ENCODE data around the gene HMHB1.

The HMHB1 gene

DNA sequence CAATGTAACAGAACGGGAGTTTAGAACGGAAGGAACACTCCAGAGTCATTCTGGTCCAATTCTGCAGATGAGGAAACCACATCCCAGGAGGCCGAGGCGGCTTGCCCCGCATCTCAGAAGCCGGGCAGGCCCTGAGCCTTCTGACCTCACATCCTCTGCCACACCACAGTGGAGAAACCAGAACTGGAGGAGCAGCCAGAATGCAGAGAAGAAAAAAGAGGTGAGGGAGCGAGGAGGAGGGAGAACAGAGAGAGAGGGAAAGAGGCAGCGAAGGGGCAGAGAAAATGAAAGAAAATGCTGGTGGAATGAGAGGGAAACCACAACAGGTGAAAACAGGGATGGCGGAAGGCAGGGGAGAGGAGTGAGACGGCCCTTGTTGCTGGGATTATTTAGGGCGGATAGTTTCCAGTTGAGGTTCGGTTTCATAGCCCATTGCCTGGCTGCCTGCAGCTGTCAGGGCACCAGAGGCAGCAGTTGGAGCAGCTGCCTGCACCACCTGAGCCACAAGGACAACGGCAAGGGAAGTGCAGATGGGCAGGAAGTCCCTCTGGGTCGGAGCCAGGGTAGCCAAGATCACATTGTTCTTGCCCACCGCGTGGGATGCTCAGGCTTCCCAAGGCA is at the start of gene HMHB1:
HMHB1 (plus strand) TSS at position 77 of the 621 bp plus-strand sequence.
- no peak for FAIRE-seq

DNA sequence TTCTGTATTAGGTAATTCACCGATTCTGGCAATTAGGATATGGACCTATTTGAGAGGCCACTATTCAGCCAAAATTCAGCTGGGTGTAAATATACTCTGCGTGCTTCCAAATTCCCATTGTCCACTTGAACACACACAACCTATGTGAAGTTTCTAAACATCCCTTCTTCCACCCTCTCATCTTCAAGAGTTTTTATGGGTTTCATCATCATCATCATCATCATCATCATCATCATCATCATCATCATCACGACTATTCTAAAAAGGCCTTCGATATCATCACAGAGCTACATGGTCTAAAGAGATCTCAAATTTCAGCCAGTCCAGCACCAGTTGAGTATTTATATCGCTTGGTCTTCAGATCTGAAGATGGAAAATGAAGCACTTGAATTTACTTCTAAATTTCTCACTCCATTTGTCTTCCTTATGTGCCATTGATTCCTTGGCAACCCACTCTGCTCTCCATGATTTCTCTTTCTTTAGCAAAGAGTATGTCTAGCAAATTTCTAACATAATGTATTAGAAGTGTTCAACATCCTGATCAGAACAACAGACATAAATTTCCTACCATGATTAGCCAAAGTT is 49.2 kb upstream of the HMHB1 start:
- no peak for FAIRE-seq

- no peak for FAIRE-seq
These were observed 44.8 kb upstream of the HMHB1 start for GRCh38 chr5:143767162-143767561.

DNA sequence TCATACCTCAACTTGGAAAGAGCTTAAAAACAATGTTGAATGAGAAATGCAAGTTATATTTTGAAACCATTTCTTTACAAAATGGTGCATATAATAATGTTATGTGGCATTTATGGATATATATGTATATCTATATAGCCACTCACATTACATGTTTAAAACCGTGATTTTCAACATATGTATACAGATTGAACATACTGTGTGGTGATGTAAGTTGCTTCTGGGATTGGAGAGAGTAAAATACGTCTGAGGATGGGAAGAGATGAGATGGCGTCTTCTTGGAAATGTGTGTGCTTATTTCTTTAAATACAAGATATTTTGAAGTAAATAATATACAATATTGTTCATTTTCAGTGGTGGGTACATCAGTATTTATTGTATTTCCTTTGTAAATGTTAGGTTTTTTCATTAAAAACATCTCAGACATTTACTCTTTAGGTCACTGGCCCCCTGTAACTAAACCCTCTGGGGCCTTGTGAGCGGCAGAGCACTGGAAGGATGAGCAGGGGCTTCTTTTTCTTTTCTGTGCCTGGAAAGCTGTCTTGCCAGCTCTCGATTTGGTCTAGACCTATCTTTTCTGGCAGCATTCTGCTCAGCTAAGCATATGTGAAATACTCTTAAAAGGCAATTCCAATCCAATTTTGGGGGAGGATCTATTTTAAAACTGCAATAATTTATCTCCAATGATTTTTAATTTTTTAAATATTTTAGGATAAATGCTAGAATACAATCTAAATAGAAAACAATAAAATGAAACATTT is 42.8 kb upstream of the HMHB1 start:
- FAIRE-seq = no peak

DNA sequence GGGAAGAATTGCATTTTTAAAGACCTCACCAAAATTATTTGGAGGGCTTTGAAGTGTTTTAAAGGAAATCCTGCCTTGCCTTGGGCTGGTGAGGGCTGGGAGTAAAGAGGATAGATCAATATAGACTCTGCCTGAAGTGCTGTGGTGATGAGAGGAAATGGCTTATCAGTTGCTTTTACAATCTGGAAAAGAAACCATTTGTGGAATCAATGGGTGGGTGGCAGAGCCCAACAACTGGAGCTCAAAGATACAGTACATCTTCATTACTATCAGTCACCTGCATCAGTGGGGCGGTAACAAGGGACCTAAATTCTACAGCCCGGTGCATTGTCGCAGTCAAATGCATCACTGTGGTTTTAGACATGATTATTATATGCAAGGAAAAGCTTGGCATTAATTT is 41.5 kb upstream of the HMHB1 start:
- no peak for FAIRE-seq

- FAIRE-seq = no peak
These were observed 40.8 kb upstream of the HMHB1 start for GRCh38 chr5:143771189-143771588.

GRCh38 chr5:143771602-143772001 is 40.4 kb upstream of the HMHB1 start:
- no peak for FAIRE-seq

DNA sequence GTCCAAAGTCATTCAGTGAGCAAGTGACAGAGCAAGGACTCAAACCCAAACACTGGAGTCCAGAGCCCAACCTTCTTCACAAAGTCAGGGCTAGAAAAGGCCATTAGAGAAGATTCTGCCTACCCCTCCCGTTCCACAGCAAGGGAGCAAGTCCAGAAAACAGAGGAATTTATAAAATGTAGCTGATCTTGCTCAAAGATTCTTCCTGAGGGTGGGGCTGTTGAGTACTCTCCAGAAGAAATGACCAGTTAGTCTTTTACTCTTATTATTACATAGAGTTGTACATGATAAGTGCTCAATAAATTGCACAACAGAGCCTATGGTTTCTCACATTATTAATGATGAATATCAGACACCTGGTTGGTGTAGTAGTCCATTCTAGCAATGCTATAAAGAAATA is 39.3 kb upstream of the HMHB1 start:
- no peak for FAIRE-seq

DNA sequence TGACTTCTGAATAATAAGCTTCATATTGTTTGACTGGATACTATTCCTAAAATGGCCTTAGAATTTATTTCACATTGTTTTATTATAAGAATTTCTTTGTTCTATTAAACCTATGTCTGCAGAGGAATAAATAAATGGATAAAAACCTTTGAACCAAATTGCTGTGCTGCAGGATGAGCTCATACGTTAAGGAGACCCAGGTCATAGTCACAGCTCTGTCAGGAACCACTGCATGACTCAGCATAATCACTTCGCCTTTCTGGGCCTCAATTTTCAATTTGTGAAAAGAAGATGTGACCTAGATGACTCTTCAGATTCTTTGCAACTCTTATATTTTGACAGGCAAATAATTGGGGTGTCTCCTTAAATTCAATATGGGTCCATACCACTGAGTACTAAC is 36.7 kb upstream of the HMHB1 start:
- no peak for FAIRE-seq

GRCh38 chr5:143776951-143777350 is 35.0 kb upstream of the HMHB1 start:
- FAIRE-seq = no peak

GRCh38 chr5:143779506-143779905 is 32.5 kb upstream of the HMHB1 start:
- FAIRE-seq = no peak

DNA sequence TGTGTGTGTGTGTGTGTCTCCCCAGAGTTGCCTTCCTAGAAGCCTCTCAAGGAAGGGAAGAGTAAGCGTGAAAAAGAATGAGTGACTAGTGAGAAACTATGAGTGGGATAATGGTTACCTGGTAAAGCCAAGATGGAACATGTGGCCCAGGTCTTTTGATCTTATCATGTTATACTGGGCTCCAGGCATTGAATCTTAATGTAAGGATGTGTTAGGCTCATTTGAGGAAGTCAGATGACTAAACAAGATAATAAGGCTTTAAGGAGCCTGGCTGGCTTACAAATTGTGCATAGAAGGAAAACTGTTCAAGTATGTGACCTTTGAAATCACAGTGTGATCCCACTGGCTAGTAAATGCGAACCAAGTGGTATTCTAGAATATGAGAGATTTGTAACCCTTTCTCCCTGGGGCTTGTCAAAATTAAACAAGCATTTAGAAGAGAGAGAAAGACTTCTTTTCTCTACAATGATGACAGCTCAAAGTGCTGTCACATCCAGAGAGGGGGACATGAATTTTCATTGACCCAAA is 29.9 kb upstream of the HMHB1 start:
- FAIRE-seq = no peak

DNA sequence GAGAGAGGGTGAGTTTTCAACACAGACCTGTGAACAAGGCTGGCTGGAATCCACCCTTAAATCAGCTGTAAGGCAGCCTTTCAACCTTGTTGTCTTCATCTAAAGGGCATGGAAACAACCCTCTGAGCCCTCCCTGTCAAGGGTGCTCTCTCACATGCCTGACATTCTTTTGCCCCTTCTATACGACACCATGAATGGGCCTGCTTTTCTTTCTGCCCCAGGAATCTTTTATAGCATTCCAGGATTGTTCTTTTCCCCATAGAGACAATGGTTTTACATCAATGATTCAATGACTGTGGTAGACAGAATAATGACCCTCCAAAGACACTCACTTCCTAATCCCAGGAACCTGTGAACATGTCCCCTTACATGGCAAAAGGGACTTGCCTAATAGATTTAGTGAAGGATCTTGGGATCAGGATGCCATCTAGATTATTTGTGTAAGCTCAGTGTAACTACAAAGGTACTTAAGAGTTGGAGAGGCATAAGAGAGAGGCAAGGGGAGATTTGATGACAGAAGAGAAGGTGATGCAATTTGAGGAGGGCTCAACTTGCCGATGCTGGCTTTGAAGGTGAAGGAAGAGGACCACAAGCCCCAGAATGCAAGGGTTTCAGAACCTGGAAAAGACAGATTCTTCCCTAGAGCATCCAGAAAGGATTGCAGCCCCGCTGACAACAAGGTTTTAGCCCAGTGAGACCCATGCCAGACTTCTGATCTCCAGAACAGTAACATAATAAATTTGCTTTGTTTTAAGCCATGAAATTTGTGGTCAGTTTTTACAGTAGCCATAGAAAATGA is 29.2 kb upstream of the HMHB1 start:
- no peak for FAIRE-seq

GRCh38 chr5:143788401-143788800 is 23.6 kb upstream of the HMHB1 start:
- no peak for FAIRE-seq

DNA sequence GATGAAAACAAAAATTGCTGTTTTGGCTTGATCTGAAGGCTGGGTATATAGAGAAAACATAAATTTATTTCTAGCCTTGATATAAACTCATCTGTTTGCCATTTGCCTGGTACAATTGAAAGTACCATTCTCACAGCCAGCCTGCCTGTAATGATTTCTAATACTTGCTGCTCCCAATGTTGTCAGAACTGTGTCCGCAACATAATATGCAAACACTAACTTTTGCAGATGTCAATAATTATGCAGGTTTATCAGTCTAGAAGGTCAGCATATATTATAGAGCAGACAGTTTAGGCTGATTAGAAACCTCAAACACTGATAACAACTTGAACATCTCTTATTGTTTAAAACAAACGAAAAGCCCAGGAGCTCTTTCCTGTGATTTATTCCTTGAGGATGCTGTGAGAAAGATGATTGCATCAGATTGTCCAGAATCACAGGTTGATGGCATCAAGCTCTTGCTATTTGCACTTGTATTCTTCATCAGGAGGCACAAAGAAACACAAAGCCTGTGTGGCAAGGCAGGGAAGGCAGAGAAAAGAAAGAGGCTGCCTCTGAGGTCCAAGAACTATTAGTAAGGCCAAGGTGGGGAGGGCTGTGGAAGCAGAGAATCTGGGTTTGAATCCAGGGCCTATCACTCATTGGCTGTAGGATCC is 21.4 kb upstream of the HMHB1 start:
- FAIRE-seq = no peak

- FAIRE-seq = no peak
These were observed 19.9 kb upstream of the HMHB1 start for GRCh38 chr5:143791848-143792731.

DNA sequence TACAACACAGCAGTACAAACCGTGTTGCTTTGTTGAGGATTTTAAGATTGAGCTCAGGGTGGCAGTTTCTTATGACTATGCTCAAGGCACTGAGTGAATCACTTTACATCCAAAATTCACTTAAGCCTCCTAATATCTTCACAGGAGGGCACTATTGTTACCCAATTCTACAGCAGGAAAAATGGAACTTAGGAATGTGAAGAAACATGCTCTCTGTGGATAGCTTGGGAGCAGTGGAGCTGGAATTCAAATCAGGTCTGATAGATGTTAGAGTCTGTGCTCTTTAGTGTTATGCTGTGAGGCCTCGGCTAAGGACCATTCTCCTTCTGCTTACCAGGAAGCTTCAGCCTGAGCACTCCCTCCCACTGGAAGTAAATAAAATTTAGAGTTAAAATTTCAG is 18.7 kb upstream of the HMHB1 start:
- FAIRE-seq = no peak

DNA sequence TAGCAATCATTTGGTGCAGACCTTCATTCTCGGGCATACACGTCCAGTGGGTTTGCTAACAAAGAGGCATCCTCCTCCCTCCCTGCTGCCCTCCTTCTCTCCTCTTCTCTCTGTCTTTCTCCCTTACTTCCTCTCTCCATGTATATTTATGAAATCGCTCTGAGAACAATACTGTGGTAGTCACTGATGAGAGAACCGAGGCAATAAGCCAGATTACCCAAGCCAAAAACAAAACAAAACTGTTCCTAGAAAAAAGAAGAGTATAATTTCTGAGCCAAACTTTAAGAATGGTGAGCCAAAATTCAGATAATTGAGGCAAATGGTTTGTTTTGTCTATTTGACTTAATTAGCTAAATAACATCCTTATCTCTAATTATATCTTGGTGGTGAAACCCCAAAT is 15.8 kb upstream of the HMHB1 start:
- no peak for FAIRE-seq

DNA sequence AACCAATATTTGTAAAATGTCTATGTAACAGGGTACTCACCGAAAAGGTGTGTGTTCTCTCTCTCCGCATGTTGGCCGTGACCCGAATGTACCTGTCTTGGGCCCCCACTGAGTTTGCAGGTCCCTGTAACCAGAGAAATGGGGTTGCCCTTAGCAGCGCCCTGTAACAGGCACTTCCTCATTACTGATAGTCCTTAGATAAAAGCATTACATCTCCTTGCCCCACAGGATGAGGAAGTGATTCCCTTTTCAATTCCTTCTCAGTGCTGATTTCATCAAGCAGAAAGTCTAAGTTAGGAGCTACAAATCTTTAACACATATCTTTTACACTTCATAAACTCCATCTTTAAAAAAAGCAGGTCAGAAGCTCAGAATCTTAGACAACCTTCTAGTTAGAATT is 15.2 kb upstream of the HMHB1 start:
- FAIRE-seq = no peak

- FAIRE-seq = no peak
These were observed 11.2 kb upstream of the HMHB1 start for GRCh38 chr5:143800715-143801114.

GRCh38 chr5:143801252-143801939 is 10.6 kb upstream of the HMHB1 start:
- no peak for FAIRE-seq

Measured in colon (tissue), 2 donors.